ENCODE data around the gene EPB41. TPM values are rescaled to one million over a fixed set of nuclear protein-coding genes. Genes with fewer than 3 reads are reported as not detected.

Gene EPB41
- total and polyA plus RNA-seq, 12 donors: 4.1 to 36.8 (median 23.0) TPM

- ATAC-seq (no peak), DNase-seq (no peak)
- peaks cover 0 to 6% (median 0%) of the 10 kb centered on the region in 7 donors for H3K27me3 ChIP-seq
- H3K36me3 ChIP-seq: peaks cover 0 to 8% (median 0%) of the 10 kb centered on the region in 9 donors
- no peaks in the 10 kb centered on the region for H3K9me3 ChIP-seq
- H3K4me3 ChIP-seq: no peak overlapping the region
- no peak for TF ChIP-seq CTCF (IDR thresholded peaks at IDR 0.05)
- peaks cover 0 to 41% (median 19%) of the 10 kb centered on the region in 9 donors for H3K4me1 ChIP-seq
- H3K27ac ChIP-seq: no peak overlapping the region
- intact Hi-C loops (cut with DNase I): no loop called here
- 89 to 92% methylated on average over 2 of the region's 2 CpGs for WGBS, 2 donors
Measured at GRCh38 chr1:28890836-28891235, 23.5 kb upstream of the EPB41 start.

GRCh38 chr1:28891256-28891655 is 23.1 kb upstream of the EPB41 start:
- Histone ChIP-seq H3K27ac (no peak overlapping the region), H3K36me3 (peaks cover 0 to 8% (median 0%) of the 10 kb centered on the region in 9 donors), H3K27me3 (peaks cover 0 to 6% (median 0%) of the 10 kb centered on the region in 7 donors), H3K9me3 (no peaks in the 10 kb centered on the region), H3K4me1 (peaks cover 0 to 45% (median 15%) of the 10 kb centered on the region in 9 donors), H3K4me3 (no peak overlapping the region)
- 58 to 86% methylated on average over 2 of the region's 2 CpGs for WGBS, 2 donors
- TF ChIP-seq CTCF (IDR thresholded peaks at IDR 0.05): no peak
- DNase-seq (no peak), ATAC-seq (no peak)
- intact Hi-C loops (cut with DNase I): no loop called here

- ATAC-seq (no peak), DNase-seq (no peak)
- Histone ChIP-seq H3K36me3 (peaks cover 0 to 8% (median 0%) of the 10 kb centered on the region in 9 donors), H3K9me3 (no peaks in the 10 kb centered on the region), H3K27me3 (no peaks in the 10 kb centered on the region), H3K4me1 (peaks cover under 1 to 36% (median 9%) of the 10 kb centered on the region in 9 donors), H3K4me3 (no peak overlapping the region), H3K27ac (no peak overlapping the region)
- intact Hi-C loops (cut with DNase I): no loop called here
- WGBS, 2 donors: 79 to 82% methylated on average over 8 of the region's 8 CpGs
- peak in 3 of 9 donors; percentile 9 to 13 (median 10) for TF ChIP-seq CTCF (IDR thresholded peaks at IDR 0.05)
Measured at GRCh38 chr1:28893403-28894102, 20.8 kb upstream of the EPB41 start.

GRCh38 chr1:28894785-28895184 is 19.6 kb upstream of the EPB41 start:
- H3K36me3 ChIP-seq: peaks cover 0 to 8% (median 0%) of the 10 kb centered on the region in 9 donors
- ATAC-seq: peak in 4 of 8 donors; percentile 47 to 63 (median 58)

More at GRCh38 chr1:28894785-28895184, 19.6 kb upstream of the EPB41 start:
- Histone ChIP-seq H3K4me1 (peaks cover 6 to 38% (median 20%) of the 10 kb centered on the region in 9 donors), H3K27me3 (no peaks in the 10 kb centered on the region), H3K27ac (peak overlapping the region in 2 of 10 donors; percentile 3 to 41), H3K4me3 (no peak overlapping the region), H3K9me3 (no peaks in the 10 kb centered on the region)
- DNase-seq: no peak
- intact Hi-C loops (cut with DNase I): loop anchor here in 1 of 10 donors (5.0 kb wide), 1 partner anchor 133 kb away; no protein-coding TSS in a partner anchor
- 60% methylated on average over 2 of the region's 2 CpGs for WGBS, 2 donors
- TF ChIP-seq CTCF (IDR thresholded peaks at IDR 0.05): no peak
